H9 (cell line): ENCODE measurements around the gene CDK9. TPM values are rescaled to one million over a fixed set of nuclear protein-coding genes. Genes with fewer than 3 reads are reported as not detected.

Experiments
- DNase-seq: peaks from one replicate; pipeline ENCODE4 v3.0.0-alpha.2; 2017
- H2AFZ ChIP-seq: one replicate; pipeline ENCODE4 v1.6.1; 2013; ENCODE audit warnings: mild to moderate bottlenecking, low read length, control low read depth, moderate library complexity
- H2AK5ac ChIP-seq: 2 replicates; pipeline ENCODE4 v1.6.1; 2013; ENCODE audit warnings: low read length, control low read depth, mixed read lengths; ENCODE audit not compliant: insufficient read length
- H2BK120ac ChIP-seq: one replicate; pipeline ENCODE4 v1.6.1; 2013; ENCODE audit warnings: low read depth, mild to moderate bottlenecking, low read length, control low read depth, inconsistent platforms; ENCODE audit not compliant: poor library complexity, severe bottlenecking
- H2BK12ac ChIP-seq: 2 replicates; pipeline ENCODE4 v1.6.1; 2013; ENCODE audit warnings: low read length, control low read depth, mixed read lengths, low read depth; ENCODE audit not compliant: insufficient read length
- H2BK15ac ChIP-seq: 2 replicates; pipeline ENCODE4 v1.6.1; 2013; ENCODE audit warnings: low read depth, low read length, control low read depth
- H2BK20ac ChIP-seq: one replicate; pipeline ENCODE4 v1.6.1; 2013; ENCODE audit warnings: low read depth, mild to moderate bottlenecking, low read length, control low read depth, inconsistent platforms; ENCODE audit not compliant: poor library complexity, severe bottlenecking
- H2BK5ac ChIP-seq: 2 replicates; pipeline ENCODE4 v1.6.1; 2013; ENCODE audit warnings: low read length, control low read depth, mixed read lengths; ENCODE audit not compliant: insufficient read length
- H3K14ac ChIP-seq: 2 replicates; pipeline ENCODE4 v1.6.1; 2013; ENCODE audit warnings: low read length, control low read depth; ENCODE audit not compliant: insufficient read depth
- H3K18ac ChIP-seq: 2 replicates; pipeline ENCODE4 v1.6.1; 2013; ENCODE audit warnings: low read depth, mild to moderate bottlenecking, mixed read lengths, low read length, control low read depth; ENCODE audit not compliant: insufficient read length
- H3K23ac ChIP-seq: 2 replicates; pipeline ENCODE4 v1.6.1; 2013; ENCODE audit warnings: low read length, control low read depth, mixed read lengths, low read depth; ENCODE audit not compliant: insufficient read length
- H3K23me2 ChIP-seq: 2 replicates; pipeline ENCODE4 v1.6.1; 2013; ENCODE audit warnings: low read depth, mild to moderate bottlenecking, mixed read lengths, low read length, control low read depth; ENCODE audit not compliant: insufficient read length, poor library complexity, severe bottlenecking
- H3K27ac ChIP-seq: 2 replicates; pipeline ENCODE4 v1.5.1; 2013; ENCODE audit warnings: low read length, control low read depth, mixed read lengths, low read depth; ENCODE audit not compliant: insufficient read length
- H3K27me3 ChIP-seq: 2 replicates; pipeline ENCODE4 v1.6.1; 2013; ENCODE audit warnings: low read length, control low read depth, inconsistent platforms; ENCODE audit not compliant: insufficient read depth
- H3K4ac ChIP-seq: 2 replicates; pipeline ENCODE4 v1.6.1; 2013; ENCODE audit warnings: low read depth, mild to moderate bottlenecking, control low read depth, inconsistent platforms, low read length, moderate library complexity
- H3K4me1 ChIP-seq: 2 replicates; pipeline ENCODE4 v1.6.1; 2013; ENCODE audit warnings: low read length, control low read depth, inconsistent platforms; ENCODE audit not compliant: insufficient read depth
- H3K4me2 ChIP-seq: 2 replicates; pipeline ENCODE4 v1.6.1; 2013; ENCODE audit warnings: low read length, control low read depth, mixed read lengths; ENCODE audit not compliant: insufficient read length, insufficient read depth
- H3K56ac ChIP-seq: 2 replicates; pipeline ENCODE4 v1.6.1; 2013; ENCODE audit warnings: low read depth, mild to moderate bottlenecking, mixed read lengths, low read length, control low read depth; ENCODE audit not compliant: insufficient read length
- H3K79me1 ChIP-seq: 2 replicates; pipeline ENCODE4 v1.6.1; 2013; ENCODE audit warnings: low read depth, mild to moderate bottlenecking, moderate library complexity, low read length, control low read depth, inconsistent platforms; ENCODE audit not compliant: insufficient read depth, poor library complexity, severe bottlenecking
- H3K79me2 ChIP-seq: 2 replicates; pipeline ENCODE4 v1.6.1; 2013; ENCODE audit warnings: low read length, control low read depth, inconsistent platforms; ENCODE audit not compliant: insufficient read depth
- H3K9ac ChIP-seq: 2 replicates; pipeline ENCODE4 v1.6.1; 2013; ENCODE audit warnings: low read length, control low read depth, mixed read lengths; ENCODE audit not compliant: insufficient read length; ENCODE audit errors: extremely low read depth
- H3K9me3 ChIP-seq: one replicate; pipeline ENCODE4 v1.6.1; 2013; ENCODE audit warnings: low read depth, low read length, inconsistent platforms; ENCODE audit not compliant: control insufficient read depth
- H3T11ph ChIP-seq: one replicate; pipeline ENCODE4 v1.6.1; 2013; ENCODE audit warnings: mild to moderate bottlenecking, low read length, control low read depth, inconsistent platforms
- H4K20me1 ChIP-seq: one replicate; pipeline ENCODE4 v1.6.1; 2013; ENCODE audit not compliant: control insufficient read depth, insufficient read length, insufficient read depth
- H4K5ac ChIP-seq: 2 replicates; pipeline ENCODE4 v1.6.1; 2013; ENCODE audit warnings: low read depth, mild to moderate bottlenecking, mixed read lengths, low read length, control low read depth; ENCODE audit not compliant: insufficient read length
- H4K8ac ChIP-seq: replicated peaks from 2 replicates; pipeline ENCODE4 v1.6.1; 2013; ENCODE audit warnings: low read length, control low read depth, mixed read lengths, low read depth; ENCODE audit not compliant: insufficient read length
- H4K91ac ChIP-seq: 2 replicates; pipeline ENCODE4 v1.6.1; 2013; ENCODE audit warnings: low read depth, mild to moderate bottlenecking, moderate library complexity, mixed read lengths, low read length, control low read depth; ENCODE audit not compliant: insufficient read length
- H3K27ac Mint-ChIP-seq, 3 experiments: 2 replicates in 2 of 3; 3 replicates in 1 of 3; pipeline ENCODE4 v1.8.0; 2020 to 2021; ENCODE audit warnings: mixed read lengths in 3 of 3, mild to moderate bottlenecking in 1 of 3, moderate library complexity in 1 of 3
- H3K27me3 Mint-ChIP-seq: 2 replicates; pipeline ENCODE4 v1.8.0; 2021; ENCODE audit warnings: low read depth, mild to moderate bottlenecking, moderate library complexity, mixed read lengths
- H3K36me3 Mint-ChIP-seq, 3 experiments: 2 replicates in 2 of 3; 3 replicates in 1 of 3; pipeline ENCODE4 v1.8.0; 2020 to 2021; ENCODE audit warnings: low read depth in 3 of 3, mixed read lengths in 3 of 3; ENCODE audit not compliant: insufficient read depth in 1 of 3
- H3K4me1 Mint-ChIP-seq, 2 experiments: 2 replicates each; pipeline ENCODE4 v1.8.0; 2020; ENCODE audit warnings: mixed read lengths in 2 of 2
- H3K4me3 Mint-ChIP-seq, 2 experiments: 2 replicates in 1 of 2; 3 replicates in 1 of 2; pipeline ENCODE4 v1.8.0; 2020 to 2021; ENCODE audit warnings: mild to moderate bottlenecking in 2 of 2, mixed read lengths in 2 of 2, moderate library complexity in 1 of 2
- H3K9me3 Mint-ChIP-seq, 2 experiments: 2 replicates in 1 of 2; 3 replicates in 1 of 2; pipeline ENCODE4 v1.8.0; 2020; ENCODE audit warnings: mild to moderate bottlenecking in 2 of 2, mixed read lengths in 2 of 2, moderate library complexity in 1 of 2
- CTCF ChIP-seq: fragments of 200-600 bp; sonication (generic); conservative IDR thresholded peaks from 3 replicates; pipeline ENCODE4 v1.8.0; 2021; ENCODE audit warnings: antibody characterized with exemption, mild to moderate bottlenecking
- WGBS: extraction: QIAGEN DNeasy Blood & Tissue Kit; methylation state at CpG from one replicate; pipeline ENCODE4 v1.1.7; 2013; ENCODE audit warnings: missing lambda C conversion rate, low lambda C conversion rate, mixed read lengths; ENCODE audit not compliant: insufficient read length; ENCODE audit errors: extremely low coverage; 5-methylcytosine and 5-hydroxymethylcytosine counted together
- total RNA-seq: library from RNA; stranded (reverse); gene quantifications from 2 replicates; pipeline ENCODE4 v1.2.1, GENCODE V29; 2021

The CDK9 gene
- total RNA-seq, 1 experiment from 2014 or later, result 85.7 TPM

DNA sequence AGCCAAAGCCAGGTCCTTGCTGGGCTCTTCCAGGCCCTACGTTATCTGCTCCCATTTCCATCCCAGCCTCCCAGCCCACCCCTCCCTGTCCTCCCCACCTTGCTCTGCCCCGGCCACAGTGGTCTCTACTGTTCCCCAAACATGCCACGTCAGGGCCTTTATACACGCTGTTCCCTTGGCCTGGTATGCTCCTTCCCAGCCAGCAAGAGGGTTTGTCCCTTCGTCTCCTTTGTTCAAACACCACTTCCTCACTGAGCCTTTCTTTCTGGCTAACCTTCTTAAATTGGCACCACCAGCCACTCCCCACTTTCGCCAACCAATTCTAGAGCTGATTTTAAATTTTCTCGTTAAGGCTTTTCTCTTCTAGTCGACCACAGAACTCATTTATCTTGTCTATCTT is 17.1 kb upstream of the CDK9 start:
- Histone ChIP-seq H2AFZ (no peak overlapping the region), H3K79me2 (no peaks in the 10 kb centered on the region)
- H3K4me1 Mint-ChIP-seq, result peaks cover 37 to 43% of the 10 kb centered on the region in 2 experiments

More for the DNA sequence above, 17.1 kb upstream of the CDK9 start:
- no peak overlapping the region for H4K5ac ChIP-seq
- H4K20me1 ChIP-seq, result no peaks in the 10 kb centered on the region
- H2BK15ac ChIP-seq, result no peak overlapping the region
- peak overlapping the region in 1 of 3 experiments; percentile 6; a peak in 2 of 7 replicates for H3K27ac Mint-ChIP-seq
- H3K4me1 ChIP-seq, result peaks cover 8% of the 10 kb centered on the region
- H3K79me1 ChIP-seq, result no peaks in the 10 kb centered on the region
- H3K23me2 ChIP-seq, result peaks cover 6% of the 10 kb centered on the region
- no peak overlapping the region for H3K14ac ChIP-seq
- H3K9me3 Mint-ChIP-seq, result no peaks in the 10 kb centered on the region; a peak in 1 of 5 replicates
- no peak overlapping the region for H2BK12ac ChIP-seq
- H4K91ac ChIP-seq, result no peak overlapping the region
- H3K9me3 ChIP-seq, result no peaks in the 10 kb centered on the region
- no peak overlapping the region for H2BK5ac ChIP-seq
- no peak for TF ChIP-seq CTCF
- no peak overlapping the region for H3K18ac ChIP-seq
- H3K9ac ChIP-seq, result no peak overlapping the region
- peaks cover 7% of the 10 kb centered on the region for H3K27me3 Mint-ChIP-seq
- peak overlapping the region in 1 of 2 experiments; percentile 24; a peak in 2 of 5 replicates for H3K4me3 Mint-ChIP-seq
- WGBS, result no CpG with 5 or more reads among the region's 8 CpGs
- no peak overlapping the region for H3K4me2 ChIP-seq
- no peak overlapping the region for H2AK5ac ChIP-seq
- H2BK120ac ChIP-seq, result no peak overlapping the region
- DNase-seq, result no peak
- no peak overlapping the region for H2BK20ac ChIP-seq
- H3T11ph ChIP-seq, result no peak overlapping the region
- no peak overlapping the region for H3K23ac ChIP-seq
- H3K36me3 Mint-ChIP-seq, result no peaks in the 10 kb centered on the region
- H3K27me3 ChIP-seq, result no peaks in the 10 kb centered on the region
- no peak overlapping the region for H3K4ac ChIP-seq
- no peak overlapping the region for H3K56ac ChIP-seq
- H3K27ac ChIP-seq, result no peak overlapping the region
- no peak overlapping the region for H4K8ac ChIP-seq
